ENCODE results near the gene MANSC1.

Gene MANSC1

DNA sequence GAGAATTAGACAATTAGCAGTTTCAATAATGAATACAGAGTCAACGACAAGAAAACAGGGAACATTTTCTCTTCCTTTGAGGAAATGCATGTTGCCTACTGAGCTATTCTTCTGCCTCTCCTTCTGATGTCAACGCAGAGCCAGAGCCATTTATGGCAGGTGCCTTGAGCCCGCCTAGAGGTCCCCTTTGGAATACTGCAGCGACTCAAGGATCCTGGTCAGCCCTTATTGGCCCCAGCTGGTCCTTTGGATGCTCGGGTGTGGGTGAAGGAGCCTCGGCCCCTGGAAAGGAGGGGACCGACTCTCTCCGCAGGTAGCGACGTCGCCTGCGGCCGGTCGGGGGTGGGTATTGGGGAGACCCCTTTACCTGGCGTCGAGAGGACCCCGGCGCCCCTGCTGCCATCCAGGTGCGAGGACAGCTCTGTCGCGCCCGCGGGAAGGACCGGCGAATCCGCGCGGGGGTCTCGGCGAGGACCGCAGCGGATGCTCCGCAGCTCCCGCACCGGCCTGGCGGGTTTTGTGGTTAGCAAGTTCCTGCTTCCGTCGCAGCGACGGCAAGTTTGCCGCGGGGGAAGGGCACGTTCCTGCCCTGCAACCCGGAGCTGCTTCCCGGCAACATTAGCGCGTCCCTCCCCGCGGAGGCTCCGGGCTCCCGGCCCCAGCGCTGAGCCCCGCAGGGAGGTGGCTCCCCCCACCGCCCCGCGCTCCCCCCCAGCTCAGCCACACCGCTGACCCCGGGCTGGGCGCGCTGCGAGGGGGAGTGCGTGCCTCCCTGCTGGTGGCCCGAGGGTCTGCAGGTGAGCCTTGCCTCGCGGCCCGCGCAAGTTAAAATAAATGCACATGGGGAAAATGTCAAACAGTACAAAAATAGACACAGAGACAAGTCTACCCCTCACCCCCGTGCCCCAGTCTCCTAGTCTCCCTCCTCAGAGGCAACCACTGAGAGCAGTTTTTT is at the start of gene MANSC1:
Gene MANSC1, minus strand, starts transcription at position 532 of the 955 bp plus-strand sequence. CDS start 6,928 bp downstream, outside the sequence.
- TF ChIP-seq, protein P1, sequence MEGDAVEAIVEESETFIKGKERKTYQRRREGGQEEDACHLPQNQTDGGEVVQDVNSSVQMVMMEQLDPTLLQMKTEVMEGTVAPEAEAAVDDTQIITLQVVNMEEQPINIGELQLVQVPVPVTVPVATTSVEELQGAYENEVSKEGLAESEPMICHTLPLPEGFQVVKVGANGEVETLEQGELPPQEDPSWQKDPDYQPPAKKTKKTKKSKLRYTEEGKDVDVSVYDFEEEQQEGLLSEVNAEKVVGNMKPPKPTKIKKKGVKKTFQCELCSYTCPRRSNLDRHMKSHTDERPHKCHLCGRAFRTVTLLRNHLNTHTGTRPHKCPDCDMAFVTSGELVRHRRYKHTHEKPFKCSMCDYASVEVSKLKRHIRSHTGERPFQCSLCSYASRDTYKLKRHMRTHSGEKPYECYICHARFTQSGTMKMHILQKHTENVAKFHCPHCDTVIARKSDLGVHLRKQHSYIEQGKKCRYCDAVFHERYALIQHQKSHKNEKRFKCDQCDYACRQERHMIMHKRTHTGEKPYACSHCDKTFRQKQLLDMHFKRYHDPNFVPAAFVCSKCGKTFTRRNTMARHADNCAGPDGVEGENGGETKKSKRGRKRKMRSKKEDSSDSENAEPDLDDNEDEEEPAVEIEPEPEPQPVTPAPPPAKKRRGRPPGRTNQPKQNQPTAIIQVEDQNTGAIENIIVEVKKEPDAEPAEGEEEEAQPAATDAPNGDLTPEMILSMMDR (IDR thresholded peaks at IDR 0.05; ENCODE audit: borderline replicate concordance, insufficient read depth, low read depth, low read length), result peak; percentile 64
- peak within 1 kb of the TSS; percentile 61 for H3K4me3 ChIP-seq (ENCODE audit: low read depth, low read length)

DNA sequence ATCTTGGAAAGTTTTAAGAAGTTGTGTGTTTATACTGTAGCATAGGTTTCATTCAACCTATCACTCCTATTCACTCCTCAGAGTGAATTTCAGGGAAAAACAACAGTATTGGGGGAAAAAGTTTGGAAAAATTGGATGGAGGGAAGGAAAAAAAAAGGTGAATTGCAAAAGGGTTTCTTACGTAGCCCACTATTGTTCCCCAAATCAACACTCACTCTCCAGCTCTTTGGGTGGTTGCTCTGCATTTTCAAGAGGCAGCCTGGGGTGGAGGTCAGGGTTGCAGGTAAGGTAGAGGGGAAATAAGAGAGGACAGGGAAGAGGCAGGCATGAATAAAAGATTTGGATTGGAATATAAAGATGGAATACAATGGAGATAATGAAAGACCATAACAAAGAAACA is 49.1 kb upstream of the MANSC1 start:
- no peak overlapping the region for H3K4me3 ChIP-seq (ENCODE audit: low read depth, low read length)
- TF ChIP-seq, protein P1 (IDR thresholded peaks at IDR 0.05; ENCODE audit: borderline replicate concordance, insufficient read depth, low read depth, low read length), result no peak

DNA sequence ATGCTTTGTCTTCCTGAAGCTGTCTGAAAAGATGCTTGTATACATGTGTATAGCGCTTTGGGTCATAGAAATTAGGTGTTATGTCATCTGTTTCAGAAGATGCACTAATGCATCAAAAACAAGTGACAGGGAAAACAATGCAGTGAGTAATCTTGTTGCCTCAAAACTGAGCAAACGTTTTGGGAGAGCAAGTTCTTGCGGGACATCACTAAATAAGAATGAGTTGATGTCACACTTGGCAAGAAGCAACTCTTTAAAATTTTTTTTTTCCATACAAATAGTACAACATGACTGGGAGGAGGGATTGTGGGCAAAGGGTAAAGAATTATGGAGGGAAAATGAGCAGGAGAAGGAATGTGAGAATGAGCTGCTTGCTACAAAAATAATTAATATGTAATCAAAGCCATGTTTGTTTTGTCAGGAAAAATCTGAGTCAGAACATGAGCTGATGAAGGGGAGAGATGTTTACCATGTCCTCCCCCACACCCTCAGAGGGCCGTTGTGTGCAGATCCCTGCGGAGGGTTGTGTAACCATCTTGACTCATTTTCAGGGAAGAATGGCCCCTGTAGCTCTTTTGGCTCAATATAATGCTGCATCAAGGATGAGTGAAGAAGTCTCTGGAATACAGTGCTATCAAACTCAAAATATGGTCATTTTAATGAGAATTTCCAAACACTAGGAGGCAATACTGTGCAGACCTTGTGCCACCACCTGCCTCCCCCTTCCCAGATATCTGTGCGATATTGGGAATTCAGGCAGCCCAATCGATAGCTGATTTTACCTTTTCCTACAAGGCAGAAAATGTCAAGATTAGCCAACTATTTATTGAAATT is 48.2 kb upstream of the MANSC1 start:
- no peak overlapping the region for H3K4me3 ChIP-seq (ENCODE audit: low read depth, low read length)
- TF ChIP-seq, protein P1 (IDR thresholded peaks at IDR 0.05; ENCODE audit: borderline replicate concordance, insufficient read depth, low read depth, low read length), result no peak

DNA sequence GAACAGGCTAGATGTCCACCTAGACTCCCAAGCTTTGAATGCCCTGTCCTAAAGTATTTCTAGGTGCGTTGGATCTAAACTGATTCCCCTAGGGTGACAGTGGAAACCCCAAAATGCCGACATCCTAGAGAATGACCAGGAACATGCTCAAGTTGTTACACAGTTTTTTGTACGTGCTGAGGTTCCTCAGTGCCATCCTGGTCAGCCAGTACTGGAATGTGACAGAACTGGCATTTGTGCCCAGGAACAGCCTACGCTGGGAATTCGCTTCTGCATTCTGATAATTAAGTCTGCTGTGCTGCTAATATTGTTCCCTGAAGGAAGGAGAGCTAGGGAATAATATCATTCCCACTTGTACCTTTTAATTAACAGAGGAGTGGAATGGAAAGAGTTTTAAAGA is 47.1 kb upstream of the MANSC1 start:
- TF ChIP-seq, protein P1 (IDR thresholded peaks at IDR 0.05; ENCODE audit: borderline replicate concordance, insufficient read depth, low read depth, low read length), result no peak
- no peak overlapping the region for H3K4me3 ChIP-seq (ENCODE audit: low read depth, low read length)

DNA sequence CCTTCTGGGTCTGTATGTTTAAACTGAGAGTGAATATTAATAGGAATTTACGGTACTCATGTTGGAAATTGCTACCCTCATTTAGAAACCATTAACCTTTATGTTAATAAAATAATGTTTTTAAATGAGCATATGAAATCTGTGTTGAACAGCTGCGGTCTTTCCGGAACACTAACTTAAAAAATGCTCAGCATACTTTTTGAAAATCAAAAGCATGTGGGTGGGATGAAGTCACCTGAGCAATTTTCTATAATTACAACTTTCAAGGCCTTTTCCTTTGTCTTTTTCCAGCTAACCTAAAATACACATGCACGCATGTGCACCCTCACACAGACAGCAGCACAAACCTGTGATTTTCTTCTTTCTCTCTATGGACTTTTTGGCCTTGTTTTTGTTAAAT is 46.7 kb upstream of the MANSC1 start:
- TF ChIP-seq, protein P1 (IDR thresholded peaks at IDR 0.05; ENCODE audit: borderline replicate concordance, insufficient read depth, low read depth, low read length), result no peak
- no peak overlapping the region for H3K4me3 ChIP-seq (ENCODE audit: low read depth, low read length)

DNA sequence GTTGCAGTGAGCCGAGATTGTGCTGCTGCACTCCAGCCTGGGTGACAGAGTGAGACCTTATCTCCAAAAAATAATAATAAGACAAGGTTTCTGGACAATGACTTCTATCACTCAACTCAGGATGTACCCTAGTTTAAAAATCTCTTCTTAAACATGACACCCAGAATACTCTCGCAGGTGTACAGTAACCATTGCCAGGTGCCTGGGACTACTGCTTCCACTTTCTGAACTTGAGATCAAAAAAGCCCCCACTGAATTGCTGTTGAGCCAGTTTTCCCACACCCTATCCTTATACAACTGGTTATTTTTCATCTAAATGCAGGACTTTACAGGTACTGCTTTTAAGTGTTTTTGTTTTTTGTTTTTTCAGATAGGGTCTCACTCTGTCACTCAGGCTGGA is 43.1 kb upstream of the MANSC1 start:
- TF ChIP-seq, protein P1 (IDR thresholded peaks at IDR 0.05; ENCODE audit: borderline replicate concordance, insufficient read depth, low read depth, low read length), result no peak
- H3K4me3 ChIP-seq (ENCODE audit: low read depth, low read length), result no peak overlapping the region

Measured in GM12875 (cell line).